KMS-11 (cell line): ENCODE data around the gene GRK5.

Experiments used
- H2AFZ ChIP-seq: fragments of 200-600 bp; sonication (generic); 2 replicates; pipeline ENCODE4 v1.6.1; 2016; ENCODE audit warnings: antibody characterized with exemption, mixed run types, low read depth
- H3K27ac ChIP-seq: fragments of 200-600 bp; sonication (generic); 2 replicates; pipeline ENCODE4 v1.6.1; 2016; ENCODE audit warnings: mild to moderate bottlenecking, mixed run types
- H3K27me3 ChIP-seq: fragments of 200-600 bp; sonication (generic); 2 replicates; pipeline ENCODE4 v1.6.1; 2017; ENCODE audit warnings: mild to moderate bottlenecking, low read depth, mixed run types, moderate library complexity; ENCODE audit not compliant: insufficient read depth
- H3K36me3 ChIP-seq: fragments of 200-600 bp; sonication (generic); 2 replicates; pipeline ENCODE4 v1.6.1; 2017; ENCODE audit warnings: mild to moderate bottlenecking, mixed run types; ENCODE audit not compliant: insufficient read depth
- H3K4me1 ChIP-seq: fragments of 200-600 bp; sonication (generic); 2 replicates; pipeline ENCODE4 v1.6.1; 2016; ENCODE audit warnings: mild to moderate bottlenecking, low read depth, mixed run types; ENCODE audit not compliant: poor library complexity, severe bottlenecking
- H3K4me2 ChIP-seq: fragments of 200-600 bp; sonication (generic); 2 replicates; pipeline ENCODE4 v1.7.0; 2016; ENCODE audit warnings: mild to moderate bottlenecking, mixed run types
- H3K4me3 ChIP-seq: fragments of 200-600 bp; sonication (generic); IDR thresholded peaks from 2 replicates; pipeline ENCODE4 v1.6.1; 2017; ENCODE audit warnings: low read depth, low read length, mixed read lengths; ENCODE audit not compliant: insufficient read depth
- H3K79me2 ChIP-seq: fragments of 200-600 bp; sonication (generic); 2 replicates; pipeline ENCODE4 v1.6.1; 2016; ENCODE audit warnings: low read depth, mixed run types; ENCODE audit not compliant: insufficient read depth
- H3K9ac ChIP-seq: fragments of 200-600 bp; sonication (generic); 2 replicates; pipeline ENCODE4 v1.6.1; 2016; ENCODE audit warnings: mild to moderate bottlenecking, mixed run types
- H4K20me1 ChIP-seq: fragments of 200-600 bp; sonication (generic); 2 replicates; pipeline ENCODE4 v1.6.1; 2016; ENCODE audit warnings: mild to moderate bottlenecking, mixed run types; ENCODE audit not compliant: insufficient read depth
- CTCF ChIP-seq: fragments of 200-600 bp; sonication (generic); conservative IDR thresholded peaks from 2 replicates; pipeline ENCODE4 v1.6.1; 2017; ENCODE audit warnings: low read depth, mild to moderate bottlenecking, antibody characterized with exemption, low read length, moderate library complexity, mixed read lengths

The GRK5 gene

DNA sequence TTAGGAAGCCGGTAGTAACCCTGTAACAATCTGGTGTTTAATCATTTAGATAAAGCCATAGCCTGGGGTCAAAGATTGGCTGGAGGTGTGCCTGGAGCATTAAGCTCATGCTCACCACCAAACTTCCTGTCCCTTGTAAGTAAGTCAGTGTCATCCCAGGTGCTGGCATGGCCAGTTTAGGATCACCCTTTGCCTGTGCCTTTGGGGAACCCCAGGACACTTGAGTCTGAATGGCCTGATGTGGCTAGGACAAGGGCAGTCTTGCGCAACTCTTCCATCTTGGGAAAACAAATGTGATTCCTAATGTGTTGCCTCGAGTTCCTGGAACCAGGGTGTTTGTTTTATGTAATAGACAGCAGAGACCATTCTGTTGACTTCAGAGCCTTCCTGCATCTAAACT lies 154.8 kb downstream of the GRK5 start:
- Histone ChIP-seq H3K27me3 (no peaks in the 10 kb centered on the region), H2AFZ (no peak overlapping the region), H3K4me3 (no peak overlapping the region), H3K4me2 (no peak overlapping the region), H4K20me1 (no peaks in the 10 kb centered on the region), H3K27ac (no peak overlapping the region), H3K79me2 (no peaks in the 10 kb centered on the region), H3K36me3 (no peaks in the 10 kb centered on the region), H3K4me1 (no peaks in the 10 kb centered on the region), H3K9ac (no peak overlapping the region)
- no peak for TF ChIP-seq CTCF

GRCh38 chr10:119364645-119365600 lies 157.6 kb downstream of the GRK5 start:
- Histone ChIP-seq H3K4me1 (peaks cover 7% of the 10 kb centered on the region), H3K79me2 (no peaks in the 10 kb centered on the region), H3K36me3 (no peaks in the 10 kb centered on the region), H3K27me3 (no peaks in the 10 kb centered on the region), H2AFZ (no peak overlapping the region), H3K4me3 (no peak overlapping the region), H4K20me1 (no peaks in the 10 kb centered on the region), H3K9ac (no peak overlapping the region), H3K27ac (no peak overlapping the region), H3K4me2 (no peak overlapping the region)
- TF ChIP-seq CTCF: no peak

- H3K4me1 ChIP-seq: peaks cover 7% of the 10 kb centered on the region
- no peak overlapping the region for H3K4me3 ChIP-seq
- no peak overlapping the region for H3K4me2 ChIP-seq
- TF ChIP-seq CTCF: no peak
- H3K27ac ChIP-seq: no peak overlapping the region
- no peak overlapping the region for H2AFZ ChIP-seq
- H3K36me3 ChIP-seq: no peaks in the 10 kb centered on the region
- no peaks in the 10 kb centered on the region for H3K79me2 ChIP-seq
- H4K20me1 ChIP-seq: no peaks in the 10 kb centered on the region
- no peak overlapping the region for H3K9ac ChIP-seq
- no peaks in the 10 kb centered on the region for H3K27me3 ChIP-seq
Observed at GRCh38 chr10:119365773-119366599, 158.6 kb downstream of the GRK5 start.

GRCh38 chr10:119367841-119368549 lies 160.6 kb downstream of the GRK5 start:
- H3K4me3 ChIP-seq: no peak overlapping the region
- H4K20me1 ChIP-seq: no peaks in the 10 kb centered on the region
- H3K4me2 ChIP-seq: no peak overlapping the region
- H3K79me2 ChIP-seq: no peaks in the 10 kb centered on the region
- H3K4me1 ChIP-seq: peaks cover 7% of the 10 kb centered on the region
- H3K27ac ChIP-seq: no peak overlapping the region
- no peaks in the 10 kb centered on the region for H3K27me3 ChIP-seq
- no peak overlapping the region for H3K9ac ChIP-seq
- no peaks in the 10 kb centered on the region for H3K36me3 ChIP-seq
- TF ChIP-seq CTCF: no peak
- no peak overlapping the region for H2AFZ ChIP-seq
